ENCODE data around the gene MICA.

GRCh38 chr6:31365864-31366263 is 37.5 kb upstream of the MICA start:
- TF ChIP-seq CTCF (IDR thresholded peaks at IDR 0.05; ENCODE audit: low read length) (no peak), EZH2 (IDR thresholded peaks at IDR 0.05; ENCODE audit: borderline replicate concordance, low read length) (no peak)

Measured in OCI-LY1 (cell line).